KOPT-K1 (cell line): ENCODE measurements around the gene NRDC.
"Not testable (repeated sequence)": the region's sequence is repeated elsewhere in the genome, so short reads cannot be mapped to it uniquely, and the experiment has no call there.

Experiments used
- H3K27ac ChIP-seq: fragments of 200-600 bp; sonication (generic); 2 replicates; pipeline ENCODE4 v1.5.1; 2016; ENCODE audit warnings: antibody characterized with exemption, mild to moderate bottlenecking, low read depth, low read length; ENCODE audit not compliant: poor library complexity, severe bottlenecking
- H3K36me3 ChIP-seq: fragments of 200-600 bp; sonication (generic); 2 replicates; pipeline ENCODE4 v1.5.1; 2017; ENCODE audit warnings: antibody characterized with exemption, mild to moderate bottlenecking, low read length, moderate library complexity; ENCODE audit not compliant: insufficient read depth
- H3K9me3 ChIP-seq: fragments of 200-600 bp; sonication (generic); 2 replicates; pipeline ENCODE4 v1.5.1; 2017; ENCODE audit warnings: antibody characterized with exemption, low read length, mild to moderate bottlenecking; ENCODE audit not compliant: insufficient read depth, poor library complexity, severe bottlenecking

The NRDC gene

GRCh38 chr1:51840743-51841461 lies 37.6 kb downstream of the NRDC start:
- H3K27ac ChIP-seq = no peak overlapping the region
- no peaks in the 10 kb centered on the region for H3K9me3 ChIP-seq
- H3K36me3 ChIP-seq = peaks cover 46% of the 10 kb centered on the region

- Histone ChIP-seq H3K36me3 (peaks cover 53% of the 10 kb centered on the region), H3K27ac (no peak overlapping the region), H3K9me3 (no peaks in the 10 kb centered on the region)
These were observed 38.3 kb downstream of the NRDC start for GRCh38 chr1:51840182-51840581.

DNA sequence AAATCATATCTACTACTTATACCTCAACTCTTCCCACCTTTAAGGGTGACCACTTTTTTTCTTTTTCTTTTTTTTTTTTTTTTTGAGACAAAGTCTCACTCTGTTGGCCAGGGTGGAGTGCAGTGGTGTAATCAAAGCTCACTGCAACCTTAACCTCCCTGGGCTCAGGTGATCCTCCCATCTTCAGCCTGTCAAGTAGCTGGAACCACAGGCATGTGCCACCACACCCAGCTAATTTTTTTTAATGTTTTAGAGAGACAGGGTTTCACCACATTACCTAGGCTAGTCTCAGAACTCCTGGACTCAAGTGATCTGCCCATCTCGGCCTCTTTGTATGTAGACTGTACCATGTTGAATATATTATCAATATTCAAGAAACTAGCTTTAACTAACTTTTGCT lies 39.4 kb downstream of the NRDC start:
- peaks cover 60% of the 10 kb centered on the region for H3K36me3 ChIP-seq
- H3K9me3 ChIP-seq = no peaks in the 10 kb centered on the region
- no peak overlapping the region for H3K27ac ChIP-seq

DNA sequence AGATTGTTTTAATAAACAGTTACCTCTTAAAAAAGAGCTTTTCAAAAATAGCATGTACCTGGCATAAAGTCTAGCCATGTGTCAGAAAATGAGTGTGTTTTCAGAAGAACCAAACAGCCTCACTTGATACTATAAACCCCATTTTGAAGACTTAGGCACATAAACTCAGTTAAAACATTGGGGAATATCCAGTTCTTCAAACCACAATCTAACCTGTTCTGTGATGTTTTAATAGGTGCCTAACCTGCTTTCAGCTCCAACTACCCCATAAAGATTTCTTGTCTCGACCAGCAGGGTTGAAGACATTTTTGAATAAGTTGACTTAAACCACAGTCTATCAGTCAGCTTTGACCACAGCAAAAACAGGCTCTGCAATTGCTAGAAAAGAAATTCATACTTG lies 41.3 kb downstream of the NRDC start:
- Histone ChIP-seq H3K27ac (no peak overlapping the region), H3K36me3 (peaks cover 78% of the 10 kb centered on the region), H3K9me3 (no peaks in the 10 kb centered on the region)

DNA sequence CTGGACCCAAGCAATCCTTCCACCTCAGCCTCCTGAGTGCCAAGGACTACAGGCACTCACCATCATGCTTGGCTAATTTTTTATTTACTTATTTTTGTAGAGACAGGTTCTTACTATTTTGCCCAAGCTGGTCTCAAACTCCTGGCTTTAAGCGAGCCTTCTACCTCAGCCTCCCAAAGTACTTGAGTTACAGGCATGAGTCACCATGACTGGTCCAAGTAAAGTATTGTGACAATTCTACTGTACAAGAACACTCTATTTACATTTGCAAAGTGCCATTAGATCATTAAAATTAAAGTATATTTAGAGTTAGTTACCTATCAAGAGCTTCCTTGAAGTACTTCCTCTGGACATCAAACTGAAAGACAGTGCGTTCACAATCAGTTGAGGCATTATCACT lies 44.8 kb downstream of the NRDC start:
- H3K27ac ChIP-seq = no peak overlapping the region
- H3K36me3 ChIP-seq = peaks cover 93% of the 10 kb centered on the region
- no peaks in the 10 kb centered on the region for H3K9me3 ChIP-seq

DNA sequence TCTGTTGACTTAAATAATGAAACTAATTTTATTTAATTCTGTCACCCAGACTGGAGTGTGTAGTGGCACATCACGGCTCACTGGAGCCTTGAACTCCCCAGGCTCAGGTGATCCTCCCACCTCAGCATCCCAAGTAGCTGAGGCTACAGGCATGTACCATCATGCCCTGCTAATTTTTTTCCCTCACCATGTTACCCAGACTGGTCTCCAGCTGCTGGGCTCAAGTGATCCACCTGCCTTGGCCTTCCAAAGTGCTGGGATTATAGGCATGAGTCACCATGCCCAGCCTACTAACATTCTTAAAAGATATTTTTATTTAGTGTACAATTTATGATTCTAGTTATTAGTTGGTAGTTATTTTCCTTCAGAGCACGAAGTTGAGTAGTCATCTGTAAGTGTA lies 49.5 kb downstream of the NRDC start:
- Histone ChIP-seq H3K36me3 (peaks cover 89% of the 10 kb centered on the region), H3K27ac (no peak overlapping the region), H3K9me3 (no peaks in the 10 kb centered on the region)

GRCh38 chr1:51819810-51820209 lies 58.7 kb downstream of the NRDC start:
- H3K27ac ChIP-seq = no peak overlapping the region
- H3K9me3 ChIP-seq = no peaks in the 10 kb centered on the region
- H3K36me3 ChIP-seq = peaks cover 86% of the 10 kb centered on the region

DNA sequence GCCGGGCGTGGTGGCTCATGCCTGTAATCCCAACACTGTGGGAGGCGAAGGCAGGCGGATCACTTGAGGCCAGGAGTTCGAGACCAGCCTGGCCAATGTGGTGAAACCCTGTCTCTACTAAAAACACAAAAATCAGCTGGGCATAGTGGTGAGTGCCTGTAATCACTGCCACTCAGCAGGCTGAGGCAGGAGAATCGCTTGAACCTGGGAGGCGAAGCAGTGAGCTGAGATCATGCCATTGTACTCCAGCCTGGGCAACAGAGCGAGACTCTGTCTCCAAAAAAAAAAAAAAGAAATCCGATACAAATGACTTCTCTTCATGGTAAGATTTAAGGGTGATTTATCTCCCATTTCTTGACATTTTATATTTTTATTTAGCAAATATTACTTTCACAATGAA lies 59.5 kb downstream of the NRDC start:
- not testable (repeated sequence) for H3K27ac ChIP-seq, H3K9me3 ChIP-seq
- peaks cover 87% of the 10 kb centered on the region for H3K36me3 ChIP-seq

DNA sequence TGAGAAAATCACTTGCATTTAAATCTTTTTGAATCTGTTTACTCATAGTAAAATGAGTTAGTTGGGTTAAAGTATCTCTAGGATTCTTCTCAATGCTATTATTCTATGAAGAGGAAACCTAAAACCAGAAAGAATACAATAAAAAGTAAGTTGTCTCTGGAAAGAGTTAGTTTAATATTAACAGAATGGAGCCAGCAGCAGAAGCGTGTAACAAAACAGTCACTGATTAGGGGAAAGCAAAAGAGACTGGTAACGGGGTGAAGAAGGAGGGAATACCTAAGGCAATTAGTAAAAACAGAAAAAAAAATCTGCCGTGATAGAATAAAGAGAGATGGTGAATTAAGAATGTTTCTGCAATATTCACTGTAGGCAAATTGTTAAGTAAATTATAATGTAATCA lies 60.0 kb downstream of the NRDC start:
- H3K27ac ChIP-seq = no peak overlapping the region
- peaks cover 90% of the 10 kb centered on the region for H3K36me3 ChIP-seq
- H3K9me3 ChIP-seq = no peaks in the 10 kb centered on the region

DNA sequence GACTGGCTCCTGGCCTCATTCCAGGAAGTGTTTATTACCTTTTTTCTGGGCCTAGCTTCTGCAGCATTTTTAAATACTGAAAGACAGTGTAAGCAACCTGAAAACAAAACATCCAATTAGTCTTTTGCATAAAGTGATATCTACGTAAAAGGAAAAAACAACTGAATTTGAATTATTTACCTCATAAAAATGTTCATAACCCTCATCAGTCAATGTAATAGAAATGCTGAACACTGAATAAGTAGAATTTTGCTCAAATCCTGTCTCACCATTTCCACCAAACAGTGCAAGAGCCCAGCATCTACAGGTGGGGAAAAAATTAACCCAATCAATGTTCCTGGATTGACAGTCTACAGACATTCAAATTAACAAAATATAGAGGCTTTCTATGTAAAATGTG lies 64.0 kb downstream of the NRDC start:
- Histone ChIP-seq H3K36me3 (peaks cover 90% of the 10 kb centered on the region), H3K9me3 (no peaks in the 10 kb centered on the region), H3K27ac (no peak overlapping the region)

GRCh38 chr1:51799372-51799771 lies 79.2 kb downstream of the NRDC start:
- H3K36me3 ChIP-seq = peaks cover 91% of the 10 kb centered on the region
- H3K27ac ChIP-seq = no peak overlapping the region
- no peaks in the 10 kb centered on the region for H3K9me3 ChIP-seq

GRCh38 chr1:51794868-51795267 lies 83.7 kb downstream of the NRDC start:
- Histone ChIP-seq H3K27ac (no peak overlapping the region), H3K36me3 (peaks cover 92% of the 10 kb centered on the region), H3K9me3 (no peaks in the 10 kb centered on the region)

- Histone ChIP-seq H3K36me3 (peaks cover 92% of the 10 kb centered on the region), H3K9me3 (no peaks in the 10 kb centered on the region), H3K27ac (no peak overlapping the region)
These were observed 84.3 kb downstream of the NRDC start for GRCh38 chr1:51794260-51794659.

- Histone ChIP-seq H3K9me3 (no peaks in the 10 kb centered on the region), H3K27ac (no peak overlapping the region), H3K36me3 (peaks cover 96% of the 10 kb centered on the region)
These were observed 85.7 kb downstream of the NRDC start for GRCh38 chr1:51792864-51793263.

GRCh38 chr1:51791888-51792287 lies 86.6 kb downstream of the NRDC start:
- H3K36me3 ChIP-seq = peaks cover 96% of the 10 kb centered on the region
- H3K9me3 ChIP-seq = no peaks in the 10 kb centered on the region
- H3K27ac ChIP-seq = no peak overlapping the region

- H3K27ac ChIP-seq = no peak overlapping the region
- H3K9me3 ChIP-seq = no peaks in the 10 kb centered on the region
- H3K36me3 ChIP-seq = peaks cover 100% of the 10 kb centered on the region
These were observed 88.1 kb downstream of the NRDC start for GRCh38 chr1:51790385-51790784.
